ENCODE measurements around the gene MED26. TPM values are rescaled to one million over a fixed set of nuclear protein-coding genes. Genes with fewer than 3 reads are reported as not detected.

MED26 gene
- total RNA-seq, 4 donors from 2014 or later = 12.0 to 16.6 (median 14.5) TPM

DNA sequence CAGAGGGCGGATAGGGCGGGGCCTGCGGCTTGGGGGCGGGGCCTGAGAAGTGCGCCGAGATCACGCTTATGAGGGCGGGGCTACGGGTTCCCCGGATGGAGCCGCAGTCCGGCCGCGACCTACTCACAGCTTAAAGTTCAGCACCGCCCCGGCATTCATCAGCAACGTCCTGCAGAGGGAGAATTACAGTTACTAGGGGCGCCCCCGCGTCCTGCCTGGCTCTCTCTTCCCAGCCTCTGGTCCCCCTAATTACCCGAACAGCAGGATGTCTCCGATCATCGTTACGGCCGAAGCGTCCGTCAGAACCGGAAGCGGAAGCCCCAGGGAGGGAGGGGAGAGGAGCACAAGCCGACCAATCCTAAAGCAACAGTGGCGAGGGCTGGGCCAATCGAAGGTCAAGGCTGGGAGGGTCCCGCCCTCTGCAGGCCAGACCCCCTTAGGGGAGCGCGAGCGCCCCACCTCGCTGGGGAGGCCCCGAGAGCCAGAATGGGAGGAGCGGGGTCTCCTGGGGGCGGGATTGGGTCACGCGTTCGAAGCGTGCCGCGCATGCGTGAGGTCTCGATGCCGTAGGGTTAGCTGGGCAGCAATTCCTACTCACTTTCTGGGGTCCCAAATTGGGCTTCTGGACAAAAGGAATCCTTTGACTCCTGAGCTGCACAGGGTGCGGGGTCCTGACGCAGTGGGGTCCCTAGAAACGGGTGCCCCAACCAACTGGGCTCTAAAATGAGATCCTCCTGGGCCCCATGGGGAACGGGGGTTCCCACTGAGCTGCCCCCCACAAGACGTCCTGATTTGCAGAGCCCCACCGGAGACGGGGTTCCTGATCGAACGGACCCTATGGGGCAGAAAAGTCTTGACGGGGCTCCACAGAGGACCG is 32.1 kb upstream of the MED26 start, which contains the start of gene SMIM7:
SMIM7 (minus strand) TSS at position 313 of the 877 bp plus-strand sequence; CDS start at position 279, 34 bp downstream.
- WGBS, 2 donors = 0 to 1% methylated on average over 54 to 58 of the region's 60 CpGs
- peak; percentile 98 to 99 for DNase-seq (ENCODE audit: low spot score in 2 of 2)
- intact Hi-C loops (cut with DNase I; ENCODE audit: low total_unique reads) = no loop called here
- TF ChIP-seq POLR2A (IDR thresholded peaks at IDR 0.05) = peak in 1 of 2 donors; percentile 50
- TF ChIP-seq, protein P1, sequence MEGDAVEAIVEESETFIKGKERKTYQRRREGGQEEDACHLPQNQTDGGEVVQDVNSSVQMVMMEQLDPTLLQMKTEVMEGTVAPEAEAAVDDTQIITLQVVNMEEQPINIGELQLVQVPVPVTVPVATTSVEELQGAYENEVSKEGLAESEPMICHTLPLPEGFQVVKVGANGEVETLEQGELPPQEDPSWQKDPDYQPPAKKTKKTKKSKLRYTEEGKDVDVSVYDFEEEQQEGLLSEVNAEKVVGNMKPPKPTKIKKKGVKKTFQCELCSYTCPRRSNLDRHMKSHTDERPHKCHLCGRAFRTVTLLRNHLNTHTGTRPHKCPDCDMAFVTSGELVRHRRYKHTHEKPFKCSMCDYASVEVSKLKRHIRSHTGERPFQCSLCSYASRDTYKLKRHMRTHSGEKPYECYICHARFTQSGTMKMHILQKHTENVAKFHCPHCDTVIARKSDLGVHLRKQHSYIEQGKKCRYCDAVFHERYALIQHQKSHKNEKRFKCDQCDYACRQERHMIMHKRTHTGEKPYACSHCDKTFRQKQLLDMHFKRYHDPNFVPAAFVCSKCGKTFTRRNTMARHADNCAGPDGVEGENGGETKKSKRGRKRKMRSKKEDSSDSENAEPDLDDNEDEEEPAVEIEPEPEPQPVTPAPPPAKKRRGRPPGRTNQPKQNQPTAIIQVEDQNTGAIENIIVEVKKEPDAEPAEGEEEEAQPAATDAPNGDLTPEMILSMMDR (IDR thresholded peaks at IDR 0.05) = no peak
- H3K4me3 ChIP-seq (ENCODE audit: low read depth, poor library complexity, severe bottlenecking) = peak within 1 kb of the TSS; percentile 69

DNA sequence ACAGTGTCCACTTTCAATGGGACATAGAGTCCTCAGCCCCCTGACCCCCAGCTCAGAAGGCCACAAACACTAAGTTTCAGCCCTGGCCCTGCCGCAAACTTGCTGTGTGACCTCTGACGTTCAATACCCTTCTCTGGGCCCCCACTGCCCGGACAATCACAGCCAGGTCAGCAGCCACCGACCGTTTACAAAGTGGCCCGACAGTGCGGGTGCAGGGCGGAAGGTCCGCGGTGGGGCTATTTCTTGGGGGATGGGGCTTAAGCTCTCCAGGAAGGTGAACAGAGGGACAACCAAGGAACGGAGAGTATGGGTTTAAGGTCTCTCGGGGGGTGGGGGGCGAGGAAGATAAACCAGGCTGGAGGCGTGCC is 31.4 kb upstream of the MED26 start:
- intact Hi-C loops (cut with DNase I; ENCODE audit: low total_unique reads) = no loop called here
- 1 to 7% methylated on average over 14 of the region's 14 CpGs for WGBS, 2 donors
- H3K4me3 ChIP-seq (ENCODE audit: low read depth, poor library complexity, severe bottlenecking) = peak overlapping the region; percentile 69
- no peak for DNase-seq (ENCODE audit: low spot score in 2 of 2)
- no peak for TF ChIP-seq POLR2A (IDR thresholded peaks at IDR 0.05)
- TF ChIP-seq, protein P1 (IDR thresholded peaks at IDR 0.05) = no peak

DNA sequence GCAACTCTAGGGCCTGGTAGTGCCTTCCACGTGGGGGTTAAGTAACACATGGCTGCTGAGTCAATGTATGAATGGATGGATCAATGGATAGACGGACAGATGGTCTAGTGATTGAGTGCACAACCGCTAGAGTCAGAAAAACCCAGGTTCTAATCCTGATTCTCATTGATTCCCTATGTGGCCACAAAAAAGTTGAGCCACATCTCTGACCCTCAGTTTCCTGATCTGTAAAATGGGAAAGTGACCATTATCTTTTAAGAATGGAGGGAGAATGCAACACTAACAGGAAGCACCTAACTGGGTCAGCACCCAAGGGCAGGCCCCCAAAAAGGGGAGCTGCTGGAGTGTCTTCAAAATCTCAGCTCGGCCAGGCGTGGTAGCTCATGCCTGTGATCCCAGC is 29.4 kb upstream of the MED26 start:
- no peak for TF ChIP-seq POLR2A (IDR thresholded peaks at IDR 0.05)
- TF ChIP-seq, protein P1 (IDR thresholded peaks at IDR 0.05) = no peak
- 80 to 89% methylated on average over 5 of the region's 5 CpGs for WGBS, 2 donors
- H3K4me3 ChIP-seq (ENCODE audit: low read depth, poor library complexity, severe bottlenecking) = no peak overlapping the region
- no peak for DNase-seq (ENCODE audit: low spot score in 2 of 2)
- intact Hi-C loops (cut with DNase I; ENCODE audit: low total_unique reads) = no loop called here

DNA sequence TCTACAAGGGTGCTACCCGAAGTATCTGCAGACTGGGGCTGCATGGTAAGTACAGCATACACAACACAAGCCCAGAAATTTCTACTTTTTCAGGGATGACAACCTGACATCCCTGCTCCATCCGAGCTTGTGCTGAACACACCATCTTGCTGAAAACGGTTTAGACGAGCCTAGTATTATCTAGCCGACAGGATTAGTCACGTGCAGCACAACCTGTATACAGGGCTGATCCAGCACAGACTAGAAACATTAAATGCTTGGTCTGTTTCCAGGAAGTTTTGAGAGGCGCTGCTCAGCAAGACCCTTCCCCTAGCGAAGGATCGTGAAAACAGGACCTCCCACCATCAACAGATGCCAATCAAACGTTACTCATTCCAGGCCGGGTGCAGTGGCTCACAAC is 27.7 kb upstream of the MED26 start:
- WGBS, 2 donors = 84 to 86% methylated on average over 11 of the region's 11 CpGs
- no peak for DNase-seq (ENCODE audit: low spot score in 2 of 2)
- intact Hi-C loops (cut with DNase I; ENCODE audit: low total_unique reads) = no loop called here
- no peak overlapping the region for H3K4me3 ChIP-seq (ENCODE audit: low read depth, poor library complexity, severe bottlenecking)
- TF ChIP-seq, protein P1 (IDR thresholded peaks at IDR 0.05) = no peak
- TF ChIP-seq POLR2A (IDR thresholded peaks at IDR 0.05) = no peak

DNA sequence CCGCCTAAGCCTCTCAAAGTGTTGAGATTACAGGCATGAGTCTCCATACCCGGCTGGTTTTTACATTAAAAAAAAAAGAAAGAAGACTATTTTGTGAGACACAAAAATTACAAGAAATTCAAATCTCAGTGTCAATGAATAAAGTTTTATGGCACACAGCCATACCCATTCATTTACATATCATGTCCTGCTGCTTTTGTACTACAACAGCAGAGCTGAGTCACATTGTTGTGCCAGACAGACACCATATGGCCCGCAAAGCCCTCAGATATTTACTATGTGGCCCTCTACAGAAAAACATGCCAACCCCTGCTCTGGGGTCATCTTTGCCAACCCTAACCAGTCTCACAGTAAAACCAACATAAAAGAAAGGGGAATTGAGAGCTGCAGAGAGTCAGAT is 26.6 kb upstream of the MED26 start:
- 80 to 87% methylated on average over 3 of the region's 3 CpGs for WGBS, 2 donors
- intact Hi-C loops (cut with DNase I; ENCODE audit: low total_unique reads) = no loop called here
- DNase-seq (ENCODE audit: low spot score in 2 of 2) = no peak
- no peak for TF ChIP-seq POLR2A (IDR thresholded peaks at IDR 0.05)
- TF ChIP-seq, protein P1 (IDR thresholded peaks at IDR 0.05) = no peak
- H3K4me3 ChIP-seq (ENCODE audit: low read depth, poor library complexity, severe bottlenecking) = no peak overlapping the region

Measured in lower leg skin (tissue), 4 donors.